ENCODE results near the gene TMEM9.

DNA sequence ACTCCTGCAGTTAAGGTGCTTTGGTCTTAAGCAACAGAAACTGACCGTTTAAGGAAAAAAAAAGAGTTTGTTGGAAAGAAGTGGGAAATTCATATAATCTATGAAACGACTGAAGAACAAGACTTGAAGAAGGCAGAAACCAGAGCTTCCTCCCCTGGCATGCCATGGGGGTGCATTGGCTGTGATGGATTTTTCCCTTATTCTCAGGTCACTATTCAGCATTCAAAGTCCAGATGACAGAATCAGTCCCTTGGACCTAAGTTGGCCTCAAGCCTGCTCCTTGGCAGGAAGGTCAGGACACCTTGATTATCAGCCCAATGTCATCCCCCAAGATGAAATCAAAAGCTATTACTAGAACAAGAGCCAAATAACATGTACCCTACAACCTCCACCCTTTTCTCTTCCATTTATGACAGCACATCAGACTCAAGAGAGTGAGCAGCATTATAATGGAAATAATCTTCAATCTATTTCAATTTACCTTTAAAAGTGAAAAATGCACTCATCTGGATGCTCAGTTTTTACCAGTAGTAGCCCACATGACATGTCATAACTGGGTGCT lies 15.8 kb upstream of the TMEM9 start:
- TF ChIP-seq, protein P1, sequence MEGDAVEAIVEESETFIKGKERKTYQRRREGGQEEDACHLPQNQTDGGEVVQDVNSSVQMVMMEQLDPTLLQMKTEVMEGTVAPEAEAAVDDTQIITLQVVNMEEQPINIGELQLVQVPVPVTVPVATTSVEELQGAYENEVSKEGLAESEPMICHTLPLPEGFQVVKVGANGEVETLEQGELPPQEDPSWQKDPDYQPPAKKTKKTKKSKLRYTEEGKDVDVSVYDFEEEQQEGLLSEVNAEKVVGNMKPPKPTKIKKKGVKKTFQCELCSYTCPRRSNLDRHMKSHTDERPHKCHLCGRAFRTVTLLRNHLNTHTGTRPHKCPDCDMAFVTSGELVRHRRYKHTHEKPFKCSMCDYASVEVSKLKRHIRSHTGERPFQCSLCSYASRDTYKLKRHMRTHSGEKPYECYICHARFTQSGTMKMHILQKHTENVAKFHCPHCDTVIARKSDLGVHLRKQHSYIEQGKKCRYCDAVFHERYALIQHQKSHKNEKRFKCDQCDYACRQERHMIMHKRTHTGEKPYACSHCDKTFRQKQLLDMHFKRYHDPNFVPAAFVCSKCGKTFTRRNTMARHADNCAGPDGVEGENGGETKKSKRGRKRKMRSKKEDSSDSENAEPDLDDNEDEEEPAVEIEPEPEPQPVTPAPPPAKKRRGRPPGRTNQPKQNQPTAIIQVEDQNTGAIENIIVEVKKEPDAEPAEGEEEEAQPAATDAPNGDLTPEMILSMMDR (IDR thresholded peaks at IDR 0.05), result no peak
- TF ChIP-seq POLR2A (IDR thresholded peaks at IDR 0.05) (no peak), EP300 (IDR thresholded peaks at IDR 0.05) (no peak), POLR2AphosphoS5 (IDR thresholded peaks at IDR 0.05) (no peak)
